Lower leg skin (tissue), 3 donors: ENCODE data around the gene SMIM29.
"Not testable (repeated sequence)": the region's sequence is repeated elsewhere in the genome, so short reads cannot be mapped to it uniquely, and the experiment has no call there.

ENCODE experiments used
- CTCF ChIP-seq, 3 donors: fragments of 450-650 bp; IDR thresholded peaks; one replicate each; pipeline ENCODE4 v1.5.1; 2016; ENCODE audit warnings: antibody characterized with exemption in 3 of 3, mild to moderate bottlenecking in 3 of 3, moderate library complexity in 2 of 3
- POLR2A ChIP-seq, 2 donors: fragments of 450-650 bp; IDR thresholded peaks; one replicate each; pipeline ENCODE4 v1.6.1; 2016 to 2017; ENCODE audit warnings: antibody characterized with exemption in 2 of 2, mild to moderate bottlenecking in 1 of 2, moderate library complexity in 1 of 2

- TF ChIP-seq POLR2A, CTCF (IDR thresholded peaks at IDR 0.05): not testable (repeated sequence)
Observed at GRCh38 chr6:34263484-34263883, 14.7 kb upstream of the SMIM29 start.
